OCI-LY1 (cell line): ENCODE measurements around the gene B4GALT5.

Source experiments
- EZH2 ChIP-seq: fragments of 200-600 bp; sonication (generic), shearing (Covaris generic); IDR thresholded peaks from 2 replicates; pipeline ENCODE4 v1.8.0; 2017; ENCODE audit warnings: borderline replicate concordance, mixed run types, mild to moderate bottlenecking, antibody characterized with exemption, low read length, moderate library complexity, mixed read lengths
- TF ChIP-seq, protein P1 (sequence below): fragments of 200-600 bp; sonication (generic), shearing (Covaris generic); IDR thresholded peaks from 2 replicates; pipeline ENCODE4 v1.5.1; 2017; ENCODE audit warnings: mild to moderate bottlenecking, antibody characterized with exemption, low read length, moderate library complexity, mixed read lengths

GRCh38 chr20:49676581-49677291, 36.9 kb downstream of the B4GALT5 start:
- TF ChIP-seq, protein P1, sequence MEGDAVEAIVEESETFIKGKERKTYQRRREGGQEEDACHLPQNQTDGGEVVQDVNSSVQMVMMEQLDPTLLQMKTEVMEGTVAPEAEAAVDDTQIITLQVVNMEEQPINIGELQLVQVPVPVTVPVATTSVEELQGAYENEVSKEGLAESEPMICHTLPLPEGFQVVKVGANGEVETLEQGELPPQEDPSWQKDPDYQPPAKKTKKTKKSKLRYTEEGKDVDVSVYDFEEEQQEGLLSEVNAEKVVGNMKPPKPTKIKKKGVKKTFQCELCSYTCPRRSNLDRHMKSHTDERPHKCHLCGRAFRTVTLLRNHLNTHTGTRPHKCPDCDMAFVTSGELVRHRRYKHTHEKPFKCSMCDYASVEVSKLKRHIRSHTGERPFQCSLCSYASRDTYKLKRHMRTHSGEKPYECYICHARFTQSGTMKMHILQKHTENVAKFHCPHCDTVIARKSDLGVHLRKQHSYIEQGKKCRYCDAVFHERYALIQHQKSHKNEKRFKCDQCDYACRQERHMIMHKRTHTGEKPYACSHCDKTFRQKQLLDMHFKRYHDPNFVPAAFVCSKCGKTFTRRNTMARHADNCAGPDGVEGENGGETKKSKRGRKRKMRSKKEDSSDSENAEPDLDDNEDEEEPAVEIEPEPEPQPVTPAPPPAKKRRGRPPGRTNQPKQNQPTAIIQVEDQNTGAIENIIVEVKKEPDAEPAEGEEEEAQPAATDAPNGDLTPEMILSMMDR = no peak
- TF ChIP-seq EZH2 = no peak
